Activated CD4-positive, CD25-positive, alpha-beta regulatory T cell (primary cell): Measurements from ENCODE around the gene DDIT4L.
"Not testable (repeated sequence)": the region's sequence is repeated elsewhere in the genome, so short reads cannot be mapped to it uniquely, and the experiment has no call there.

Source experiments
- DNase-seq, 4 experiments: peaks; one replicate each; lab custom pipeline; 2025; lab: John Stamatoyannopoulos, UW

The DDIT4L gene

GRCh38 chr4:100166297-100167039 is 23.8 kb downstream of the DDIT4L start:
- no peak for DNase-seq

- DNase-seq: no peak
These were observed 24.5 kb downstream of the DDIT4L start for GRCh38 chr4:100165809-100166208.

GRCh38 chr4:100164808-100165760 is 25.2 kb downstream of the DDIT4L start:
- DNase-seq: no peak

GRCh38 chr4:100162027-100162685 is 28.1 kb downstream of the DDIT4L start:
- no peak for DNase-seq

GRCh38 chr4:100149190-100149589 is 41.1 kb downstream of the DDIT4L start:
- DNase-seq: no peak

- no peak for DNase-seq
These were observed 42.6 kb downstream of the DDIT4L start for GRCh38 chr4:100147684-100148083.

GRCh38 chr4:100147198-100147597 is 43.1 kb downstream of the DDIT4L start:
- DNase-seq: no peak

DNA sequence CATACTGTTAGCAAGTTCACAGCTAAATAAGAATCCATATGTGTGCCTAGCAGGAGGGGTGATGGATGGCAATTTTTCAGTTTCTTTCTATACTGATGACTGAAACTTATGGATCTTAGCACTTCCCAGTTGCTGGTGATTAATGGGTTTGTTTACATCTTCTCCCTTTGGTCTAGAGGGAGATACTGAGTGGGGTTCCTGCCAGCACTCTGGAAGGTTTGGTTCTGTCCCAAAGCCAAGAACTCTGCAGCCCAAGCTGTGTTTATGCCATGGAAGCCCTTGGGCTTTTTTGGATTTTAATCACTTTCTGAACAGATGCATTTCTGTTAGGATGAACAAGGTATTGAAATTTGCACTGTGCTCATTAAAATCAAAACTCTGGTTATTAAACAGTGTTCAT is 43.5 kb downstream of the DDIT4L start:
- DNase-seq: no peak

GRCh38 chr4:100137320-100137719 is 52.9 kb downstream of the DDIT4L start:
- DNase-seq: not testable (repeated sequence)
